ENCODE measurements around the gene MAPK14.

DNA sequence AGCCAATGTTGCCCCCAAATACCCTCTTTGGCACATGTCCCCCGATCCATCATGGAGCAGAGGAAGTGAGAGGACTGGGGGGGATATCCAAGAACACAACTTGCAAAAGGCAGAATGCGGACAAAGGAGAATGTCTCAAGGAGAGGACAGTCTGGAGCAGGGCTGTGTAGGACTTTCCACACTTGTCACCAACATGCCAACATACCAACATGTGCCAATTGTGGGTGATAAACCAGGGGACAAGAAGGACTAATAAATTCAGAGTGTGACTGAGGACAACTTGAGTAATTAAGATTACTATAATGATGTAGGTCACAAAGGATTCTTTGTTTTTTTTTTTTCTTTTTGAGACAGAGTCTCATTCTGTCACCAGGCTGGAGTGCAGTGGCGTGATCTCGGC lies 11.9 kb upstream of the MAPK14 start:
- TF ChIP-seq, protein P1, sequence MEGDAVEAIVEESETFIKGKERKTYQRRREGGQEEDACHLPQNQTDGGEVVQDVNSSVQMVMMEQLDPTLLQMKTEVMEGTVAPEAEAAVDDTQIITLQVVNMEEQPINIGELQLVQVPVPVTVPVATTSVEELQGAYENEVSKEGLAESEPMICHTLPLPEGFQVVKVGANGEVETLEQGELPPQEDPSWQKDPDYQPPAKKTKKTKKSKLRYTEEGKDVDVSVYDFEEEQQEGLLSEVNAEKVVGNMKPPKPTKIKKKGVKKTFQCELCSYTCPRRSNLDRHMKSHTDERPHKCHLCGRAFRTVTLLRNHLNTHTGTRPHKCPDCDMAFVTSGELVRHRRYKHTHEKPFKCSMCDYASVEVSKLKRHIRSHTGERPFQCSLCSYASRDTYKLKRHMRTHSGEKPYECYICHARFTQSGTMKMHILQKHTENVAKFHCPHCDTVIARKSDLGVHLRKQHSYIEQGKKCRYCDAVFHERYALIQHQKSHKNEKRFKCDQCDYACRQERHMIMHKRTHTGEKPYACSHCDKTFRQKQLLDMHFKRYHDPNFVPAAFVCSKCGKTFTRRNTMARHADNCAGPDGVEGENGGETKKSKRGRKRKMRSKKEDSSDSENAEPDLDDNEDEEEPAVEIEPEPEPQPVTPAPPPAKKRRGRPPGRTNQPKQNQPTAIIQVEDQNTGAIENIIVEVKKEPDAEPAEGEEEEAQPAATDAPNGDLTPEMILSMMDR (IDR thresholded peaks at IDR 0.05; ENCODE audit: insufficient read depth, low read length) = no peak
- TF ChIP-seq POLR2AphosphoS5 (IDR thresholded peaks at IDR 0.05; ENCODE audit: low read depth) = no peak
- TF ChIP-seq GABPA (IDR thresholded peaks at IDR 0.05; ENCODE audit: low read depth) = no peak
- TF ChIP-seq, protein P2, sequence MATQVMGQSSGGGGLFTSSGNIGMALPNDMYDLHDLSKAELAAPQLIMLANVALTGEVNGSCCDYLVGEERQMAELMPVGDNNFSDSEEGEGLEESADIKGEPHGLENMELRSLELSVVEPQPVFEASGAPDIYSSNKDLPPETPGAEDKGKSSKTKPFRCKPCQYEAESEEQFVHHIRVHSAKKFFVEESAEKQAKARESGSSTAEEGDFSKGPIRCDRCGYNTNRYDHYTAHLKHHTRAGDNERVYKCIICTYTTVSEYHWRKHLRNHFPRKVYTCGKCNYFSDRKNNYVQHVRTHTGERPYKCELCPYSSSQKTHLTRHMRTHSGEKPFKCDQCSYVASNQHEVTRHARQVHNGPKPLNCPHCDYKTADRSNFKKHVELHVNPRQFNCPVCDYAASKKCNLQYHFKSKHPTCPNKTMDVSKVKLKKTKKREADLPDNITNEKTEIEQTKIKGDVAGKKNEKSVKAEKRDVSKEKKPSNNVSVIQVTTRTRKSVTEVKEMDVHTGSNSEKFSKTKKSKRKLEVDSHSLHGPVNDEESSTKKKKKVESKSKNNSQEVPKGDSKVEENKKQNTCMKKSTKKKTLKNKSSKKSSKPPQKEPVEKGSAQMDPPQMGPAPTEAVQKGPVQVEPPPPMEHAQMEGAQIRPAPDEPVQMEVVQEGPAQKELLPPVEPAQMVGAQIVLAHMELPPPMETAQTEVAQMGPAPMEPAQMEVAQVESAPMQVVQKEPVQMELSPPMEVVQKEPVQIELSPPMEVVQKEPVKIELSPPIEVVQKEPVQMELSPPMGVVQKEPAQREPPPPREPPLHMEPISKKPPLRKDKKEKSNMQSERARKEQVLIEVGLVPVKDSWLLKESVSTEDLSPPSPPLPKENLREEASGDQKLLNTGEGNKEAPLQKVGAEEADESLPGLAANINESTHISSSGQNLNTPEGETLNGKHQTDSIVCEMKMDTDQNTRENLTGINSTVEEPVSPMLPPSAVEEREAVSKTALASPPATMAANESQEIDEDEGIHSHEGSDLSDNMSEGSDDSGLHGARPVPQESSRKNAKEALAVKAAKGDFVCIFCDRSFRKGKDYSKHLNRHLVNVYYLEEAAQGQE (IDR thresholded peaks at IDR 0.05; ENCODE audit: insufficient replicate concordance, low read depth) = no peak
